Mesodermal cell (in vitro differentiated cells): ENCODE results near the gene RBMY1D. TPM values are rescaled to one million over a fixed set of nuclear protein-coding genes. Genes with fewer than 3 reads are reported as not detected.
"Not testable (repeated sequence)": the region's sequence is repeated elsewhere in the genome, so short reads cannot be mapped to it uniquely, and the experiment has no call there.

Experiments
- H3K27ac ChIP-seq: 2 replicates; pipeline ENCODE4 v1.7.0; 2013; ENCODE audit warnings: mild to moderate bottlenecking, low read depth, low read length, moderate library complexity; ENCODE audit not compliant: severe bottlenecking
- H3K36me3 ChIP-seq: 2 replicates; pipeline ENCODE4 v1.7.1; 2013; ENCODE audit warnings: mild to moderate bottlenecking, low read length, moderate library complexity; ENCODE audit not compliant: control insufficient read depth, insufficient read depth
- H3K4me1 ChIP-seq: one replicate; pipeline ENCODE4 v1.7.1; 2013; ENCODE audit warnings: mild to moderate bottlenecking, low read length; ENCODE audit not compliant: insufficient read depth, control insufficient read depth, poor library complexity, severe bottlenecking
- H3K4me3 ChIP-seq: 2 replicates; pipeline ENCODE4 v1.7.0; 2013; ENCODE audit warnings: low read length, control low read depth, mild to moderate bottlenecking; ENCODE audit not compliant: insufficient read depth, poor library complexity, severe bottlenecking; ENCODE audit errors: extremely low read depth
- H3K9me3 ChIP-seq: 2 replicates; pipeline ENCODE4 v1.7.1; 2013; ENCODE audit warnings: mild to moderate bottlenecking, low read length, moderate library complexity; ENCODE audit not compliant: control insufficient read depth
- WGBS, 2 experiments: methylation state at CpG; one replicate each; pipeline ENCODE4 v1.1.5; 2013; ENCODE audit warnings: missing lambda C conversion rate in 2 of 2; ENCODE audit not compliant: insufficient coverage in 2 of 2; 5-methylcytosine and 5-hydroxymethylcytosine counted together
- polyA plus RNA-seq, 2 experiments: library from polyadenylated mRNA; stranded (reverse); fragments of 50-300 nt; gene quantifications; one replicate each; pipeline ENCODE4 v1.2.3, GENCODE V29; 2013

Gene RBMY1D
- polyA plus RNA-seq (2013, experiment 1 of 2), result not detected
- polyA plus RNA-seq (2013, experiment 2 of 2), result not detected

DNA sequence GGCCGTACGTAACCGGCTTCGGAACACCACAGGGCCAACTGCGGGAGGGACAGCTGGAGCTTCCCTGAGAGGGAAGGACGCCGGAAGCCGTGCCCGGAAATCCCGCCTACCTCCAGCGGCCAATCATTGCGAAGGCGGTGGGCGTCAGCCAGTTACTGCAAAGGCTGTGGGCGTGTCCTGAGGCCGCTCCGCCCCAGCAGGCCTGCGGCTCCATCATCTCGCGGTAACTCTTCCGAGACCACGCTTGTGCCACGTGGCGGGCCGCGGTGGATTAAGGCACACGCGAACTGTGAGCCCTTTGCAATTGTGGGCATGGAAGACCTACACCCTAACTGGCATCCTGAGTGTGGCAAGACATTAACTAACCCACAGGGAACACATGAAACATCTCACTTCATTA, at the start of gene RBMY1D:
RBMY1D (minus strand) TSS at position 101 of the 400 bp plus-strand sequence. CDS start 2,013 bp downstream, outside the sequence.
- H3K4me1 ChIP-seq, H3K4me3 ChIP-seq, H3K9me3 ChIP-seq, H3K27ac ChIP-seq, H3K36me3 ChIP-seq: not testable (repeated sequence)
- WGBS, 2 experiments, result no CpG with 5 or more reads among the region's 28 CpGs

- H3K4me1 ChIP-seq, H3K9me3 ChIP-seq, H3K27ac ChIP-seq, H3K36me3 ChIP-seq, H3K4me3 ChIP-seq: not testable (repeated sequence)
- WGBS, 2 experiments, result no CpG with 5 or more reads among the region's 29 CpGs
Measured at GRCh38 chrY:21917932-21918331, 23.6 kb upstream of the RBMY1D start, which contains the start of gene RBMY1E. TSS of gene RBMY1E (minus strand) at chrY:21918032. CDS start at chrY:21916054, 1,978 bp downstream.

DNA sequence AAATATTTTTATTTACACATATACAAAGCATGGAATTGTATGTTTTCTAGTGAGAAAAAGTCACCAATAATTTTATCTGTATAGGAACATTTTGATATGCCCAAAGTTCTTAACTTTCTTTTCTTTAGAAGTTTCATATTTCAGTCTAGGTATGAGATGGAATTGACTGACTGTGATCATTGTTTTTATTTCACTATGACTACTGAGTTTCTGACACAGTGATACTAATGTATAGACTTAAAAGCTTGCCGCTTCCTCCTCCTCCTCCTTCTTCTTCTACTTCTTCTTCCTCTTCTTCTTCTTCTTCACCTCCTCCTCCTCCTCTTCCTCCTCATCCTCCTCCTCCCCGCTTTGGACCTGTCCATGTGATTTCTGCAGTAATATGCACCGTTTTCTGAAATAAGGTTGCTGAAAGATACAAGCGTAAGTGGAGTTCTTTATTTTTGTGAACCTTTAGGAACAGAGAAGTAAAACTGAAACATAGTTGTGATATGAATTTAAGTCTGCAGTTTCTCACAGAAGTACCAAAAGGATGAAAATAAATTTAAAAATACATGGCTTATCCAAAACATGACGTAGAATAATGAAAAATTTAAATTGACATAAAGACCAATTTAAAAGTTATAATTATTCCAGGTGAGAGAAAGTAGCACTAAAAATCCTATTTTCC, 24.8 kb downstream of the RBMY1D start:
- not testable (repeated sequence) for H3K27ac ChIP-seq, H3K4me3 ChIP-seq, H3K36me3 ChIP-seq, H3K4me1 ChIP-seq, H3K9me3 ChIP-seq
- WGBS, 2 experiments, result no CpG with 5 or more reads among the region's 5 CpGs

- Histone ChIP-seq H3K4me1 (no peaks in the 10 kb centered on the region), H3K9me3 (peaks cover 9% of the 10 kb centered on the region), H3K27ac (no peak overlapping the region), H3K36me3 (no peaks in the 10 kb centered on the region), H3K4me3 (no peak overlapping the region)
- no CpG with 5 or more reads among the region's 3 CpGs for WGBS, 2 experiments
Measured at GRCh38 chrY:21845481-21845880, 48.8 kb downstream of the RBMY1D start.

DNA sequence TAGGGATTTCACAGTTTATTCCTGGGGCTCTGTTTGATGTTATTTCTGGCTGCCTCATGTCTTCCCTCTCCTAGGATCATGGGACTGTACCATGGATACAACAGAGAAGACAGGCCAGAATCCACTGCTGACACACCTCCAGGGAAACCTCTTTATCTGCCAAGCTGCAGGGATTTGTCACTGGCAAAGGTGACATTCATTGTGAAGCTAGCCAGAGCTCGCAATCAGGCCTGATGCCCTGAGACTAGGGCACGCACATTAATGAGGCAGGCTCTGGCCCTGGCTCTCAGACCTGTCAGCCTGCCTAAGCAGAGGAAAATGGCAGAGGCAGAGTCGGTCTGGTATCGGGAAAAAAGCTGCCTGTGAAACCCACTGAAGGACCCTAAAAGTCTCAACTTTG, 52.2 kb downstream of the RBMY1D start:
- Histone ChIP-seq H3K4me1 (no peaks in the 10 kb centered on the region), H3K9me3 (peaks cover 6% of the 10 kb centered on the region), H3K27ac (no peak overlapping the region), H3K36me3 (no peaks in the 10 kb centered on the region), H3K4me3 (no peak overlapping the region)
- whole genome bisulfite sequencing, 2 experiments, result 60 to 61% methylated on average over 1 to 2 of the region's 4 CpGs

- H3K9me3 ChIP-seq, result peaks cover 15% of the 10 kb centered on the region
- H3K4me1 ChIP-seq, result no peaks in the 10 kb centered on the region
- H3K27ac ChIP-seq, result no peak overlapping the region
- H3K4me3 ChIP-seq, result no peak overlapping the region
- no peaks in the 10 kb centered on the region for H3K36me3 ChIP-seq
- 57 to 63% methylated on average over 2 to 3 of the region's 5 CpGs for WGBS, 2 experiments
Measured at GRCh38 chrY:21839489-21839888, 54.8 kb downstream of the RBMY1D start.

GRCh38 chrY:21836343-21836742, 58.0 kb downstream of the RBMY1D start:
- Histone ChIP-seq H3K36me3 (no peaks in the 10 kb centered on the region), H3K9me3 (peaks cover 11% of the 10 kb centered on the region), H3K4me3 (no peak overlapping the region), H3K4me1 (no peaks in the 10 kb centered on the region), H3K27ac (no peak overlapping the region)
- WGBS, 2 experiments, result 63 to 77% methylated on average over 5 to 6 of the region's 8 CpGs

GRCh38 chrY:21835052-21835451, 59.3 kb downstream of the RBMY1D start:
- Histone ChIP-seq H3K9me3 (peaks cover 11% of the 10 kb centered on the region), H3K36me3 (no peaks in the 10 kb centered on the region), H3K4me3 (no peak overlapping the region), H3K27ac (no peak overlapping the region), H3K4me1 (no peaks in the 10 kb centered on the region)
- 50 to 86% methylated on average over 2 of the region's 7 CpGs for WGBS, 2 experiments
